Activated effector memory CD4-positive, alpha-beta T cell treated with anti-CD3 and anti-CD28 coated beads, Interleukin-2, amount 50 U/mL, for 16 hours (primary cell): ENCODE measurements around the gene NR3C2.

Experiments used
- DNase-seq: peaks from one replicate; pipeline ENCODE4 v3.0.0-alpha.2; 2020

NR3C2 gene

DNA sequence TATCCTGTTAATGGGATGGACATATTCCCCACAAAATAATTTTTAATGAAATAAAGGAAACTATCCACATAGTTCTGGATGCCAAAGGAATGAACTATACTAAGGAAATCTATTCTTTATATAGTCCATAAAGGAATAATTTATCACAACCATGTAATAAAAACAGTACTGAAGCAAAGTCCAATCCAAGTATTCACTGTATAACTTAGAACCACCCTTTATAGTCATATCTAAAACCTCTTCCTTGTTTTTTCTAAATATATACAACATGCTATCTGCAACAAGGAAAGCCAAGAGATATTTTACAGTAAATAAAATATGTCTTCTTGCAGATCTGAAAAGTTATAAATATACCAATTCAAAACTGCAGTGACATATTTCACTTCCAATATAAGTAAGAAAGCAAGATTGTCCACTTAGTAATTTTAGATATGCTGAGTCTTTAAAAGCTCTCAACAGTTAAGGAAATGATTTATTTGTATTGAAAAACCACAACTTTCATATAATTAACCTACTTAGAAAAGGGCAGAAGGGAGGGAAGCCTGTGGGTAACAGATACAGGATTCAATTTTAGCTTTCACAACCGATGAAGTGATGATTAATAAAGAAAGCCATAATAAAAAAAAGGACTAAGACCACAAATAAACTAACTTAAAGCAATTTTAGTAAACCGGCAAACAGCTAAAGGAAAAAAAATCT lies 8.0 kb downstream of the NR3C2 start:
- DNase-seq = no peak

DNA sequence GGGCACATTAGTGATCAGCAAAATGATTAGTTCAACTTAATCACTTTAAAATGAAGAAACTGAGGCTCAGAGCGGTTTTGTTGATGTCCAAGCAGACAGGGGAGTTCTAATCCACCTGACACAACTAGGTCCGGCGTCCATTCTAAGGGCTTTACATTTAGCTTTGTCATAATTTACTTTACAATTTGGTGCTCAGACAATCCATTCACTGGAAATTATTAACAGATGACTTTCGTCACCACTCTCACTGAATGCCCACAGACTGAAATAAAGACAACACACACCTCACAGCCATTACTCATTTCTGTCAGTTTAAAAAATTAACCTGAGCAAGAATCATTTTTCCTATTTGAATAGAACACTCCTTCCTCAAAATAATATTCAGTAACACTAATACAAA lies 10.8 kb downstream of the NR3C2 start:
- DNase-seq = no peak

DNA sequence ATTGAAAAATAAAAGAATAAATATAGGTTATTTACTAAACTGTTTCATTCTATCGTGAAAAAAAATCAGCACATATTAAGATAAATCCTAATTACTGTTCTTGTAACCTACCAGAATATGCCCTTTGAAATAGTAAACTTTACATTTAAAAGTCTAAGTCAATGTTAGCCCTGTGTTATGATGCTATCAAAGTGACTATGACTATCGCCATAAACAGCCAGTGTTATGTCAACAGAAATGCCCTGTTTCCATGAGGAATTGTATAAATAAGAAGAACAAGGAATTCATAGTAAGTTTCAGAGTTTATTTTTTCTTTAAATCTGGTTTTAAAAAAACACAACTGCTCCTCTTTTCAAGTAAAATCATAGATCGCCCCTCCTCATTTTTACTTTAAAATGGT lies 11.4 kb downstream of the NR3C2 start:
- DNase-seq = no peak

DNA sequence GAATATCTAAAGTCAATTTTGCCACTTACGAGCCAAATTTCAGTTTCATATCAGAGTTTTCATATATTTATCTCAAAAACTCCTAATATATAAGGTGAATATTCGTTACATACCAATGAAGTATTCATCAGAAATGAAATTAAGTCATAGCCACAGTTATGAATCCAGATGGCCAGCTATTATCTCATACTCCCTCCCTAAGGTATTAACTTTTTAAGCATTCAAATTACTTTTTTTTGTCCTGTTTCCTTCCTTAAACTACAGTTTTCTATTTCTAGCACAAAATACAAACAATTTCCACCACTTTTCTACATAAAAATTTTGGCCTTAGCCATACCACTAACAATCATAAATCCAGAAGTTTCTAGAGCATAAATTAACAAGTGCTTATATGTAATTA lies 13.0 kb downstream of the NR3C2 start:
- DNase-seq = no peak

DNA sequence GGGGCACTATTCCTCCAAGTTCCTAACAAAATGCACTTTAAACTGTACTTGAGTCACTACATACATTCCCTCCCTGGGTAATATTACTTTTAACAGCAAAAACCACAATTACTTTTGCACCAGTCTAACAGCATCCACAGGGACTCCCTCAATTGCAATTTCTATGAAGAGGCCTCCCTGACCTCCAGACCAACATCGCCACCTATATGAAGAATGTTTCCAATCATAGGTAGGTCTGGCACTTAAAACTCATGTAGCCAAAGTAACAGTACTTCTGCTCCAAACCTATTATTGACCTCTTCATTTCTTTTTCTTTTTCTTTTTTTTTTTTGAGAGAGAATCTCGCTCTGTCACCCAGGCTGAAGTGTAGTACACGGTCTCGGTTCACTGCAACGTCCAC lies 15.6 kb downstream of the NR3C2 start:
- DNase-seq = no peak

DNA sequence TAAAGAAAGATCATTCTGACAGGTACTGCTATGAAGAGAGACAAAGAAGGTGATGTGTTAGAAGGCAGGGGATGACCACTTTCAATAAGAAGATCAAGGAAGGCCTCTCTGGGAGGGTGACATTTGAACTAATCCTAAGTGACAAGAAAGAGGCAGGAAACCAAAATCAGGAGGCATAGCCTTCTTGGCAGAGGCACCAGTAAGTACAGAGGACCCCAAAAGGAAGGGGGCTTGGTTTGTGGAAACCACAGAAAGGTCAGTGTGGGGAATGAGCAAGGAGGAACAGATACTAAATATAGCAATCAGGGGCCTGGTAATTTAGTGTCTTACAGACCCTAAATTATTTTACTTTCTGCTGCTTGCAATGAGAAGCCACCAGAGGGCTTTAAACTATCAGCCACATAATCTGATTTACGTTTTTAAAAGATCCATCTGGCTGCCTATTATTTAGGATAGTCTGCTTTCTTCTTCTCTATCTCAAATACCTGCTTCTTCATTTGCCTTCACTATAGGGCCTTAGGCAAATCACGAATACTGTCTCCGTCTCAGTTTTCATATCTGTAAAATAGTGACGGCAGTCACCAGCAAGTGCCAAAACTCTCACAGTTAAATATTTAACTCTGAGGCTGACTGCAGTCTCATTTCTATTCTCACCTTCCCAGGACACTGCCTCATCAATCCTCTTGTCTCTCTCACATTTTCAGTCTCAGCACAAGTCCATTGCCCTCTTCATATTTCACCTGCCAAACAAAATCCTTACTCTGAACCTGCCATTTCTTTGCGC lies 16.7 kb downstream of the NR3C2 start:
- no peak for DNase-seq

DNA sequence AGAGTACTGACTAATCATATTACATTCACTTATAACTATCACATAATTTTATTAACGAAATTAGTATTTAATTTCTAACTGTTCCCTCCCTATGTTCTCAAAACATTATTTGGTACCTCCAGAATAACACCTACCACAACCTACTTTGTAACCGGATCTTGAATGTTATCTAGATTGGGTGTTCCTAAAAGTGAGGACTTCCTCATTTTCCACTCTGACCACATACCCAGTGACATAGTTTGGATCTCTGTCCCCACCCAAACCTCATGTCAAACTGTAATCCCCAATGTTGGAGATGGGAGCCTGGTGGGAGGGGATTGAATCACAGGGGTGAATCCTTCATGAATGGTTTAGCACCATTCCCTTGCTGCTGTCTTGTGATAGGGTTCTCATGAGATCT lies 21.8 kb downstream of the NR3C2 start:
- DNase-seq = no peak

DNA sequence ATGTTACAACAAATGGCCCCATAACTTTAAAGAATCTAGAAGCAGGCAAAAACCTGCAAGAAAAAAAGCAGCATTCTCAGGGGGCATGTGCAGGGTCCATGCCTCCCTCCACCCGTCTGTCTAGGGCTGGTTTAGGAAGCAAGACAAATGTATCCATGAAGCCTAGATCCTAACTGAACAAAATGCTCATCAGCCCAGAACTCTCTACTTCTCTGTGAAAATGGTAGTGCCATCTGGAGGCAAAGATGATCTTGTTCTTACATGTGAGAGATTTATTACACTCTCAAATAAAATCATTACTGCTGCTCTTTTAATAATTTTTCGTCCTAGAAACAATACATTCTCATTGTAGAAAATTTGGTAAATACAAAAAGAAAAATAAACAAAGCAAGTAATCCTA lies 26.7 kb downstream of the NR3C2 start:
- DNase-seq = no peak

DNA sequence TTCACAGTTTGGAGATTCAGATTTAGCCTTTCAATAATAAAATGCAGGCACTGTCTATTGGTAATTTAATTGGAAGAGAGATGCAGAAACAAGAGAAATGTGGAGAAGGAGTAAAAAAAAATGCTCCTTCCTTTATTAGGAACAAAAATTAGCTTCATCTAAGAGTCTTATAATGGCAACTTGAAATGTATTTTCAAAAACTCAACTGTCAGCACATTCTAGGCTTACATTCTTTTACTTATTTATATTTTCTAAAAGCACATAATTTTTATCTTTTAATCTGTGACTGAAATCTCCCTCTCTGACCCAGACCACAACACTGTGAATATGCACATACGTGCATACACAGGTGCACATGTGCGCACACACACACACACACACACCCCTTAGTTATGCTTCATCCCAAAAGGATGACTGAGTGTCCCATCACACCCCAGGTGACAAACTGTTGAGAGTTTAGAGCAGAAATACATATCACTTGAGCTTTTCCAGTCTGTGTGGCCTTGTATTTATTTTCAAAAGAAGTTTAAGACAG lies 29.7 kb downstream of the NR3C2 start:
- DNase-seq = no peak

DNA sequence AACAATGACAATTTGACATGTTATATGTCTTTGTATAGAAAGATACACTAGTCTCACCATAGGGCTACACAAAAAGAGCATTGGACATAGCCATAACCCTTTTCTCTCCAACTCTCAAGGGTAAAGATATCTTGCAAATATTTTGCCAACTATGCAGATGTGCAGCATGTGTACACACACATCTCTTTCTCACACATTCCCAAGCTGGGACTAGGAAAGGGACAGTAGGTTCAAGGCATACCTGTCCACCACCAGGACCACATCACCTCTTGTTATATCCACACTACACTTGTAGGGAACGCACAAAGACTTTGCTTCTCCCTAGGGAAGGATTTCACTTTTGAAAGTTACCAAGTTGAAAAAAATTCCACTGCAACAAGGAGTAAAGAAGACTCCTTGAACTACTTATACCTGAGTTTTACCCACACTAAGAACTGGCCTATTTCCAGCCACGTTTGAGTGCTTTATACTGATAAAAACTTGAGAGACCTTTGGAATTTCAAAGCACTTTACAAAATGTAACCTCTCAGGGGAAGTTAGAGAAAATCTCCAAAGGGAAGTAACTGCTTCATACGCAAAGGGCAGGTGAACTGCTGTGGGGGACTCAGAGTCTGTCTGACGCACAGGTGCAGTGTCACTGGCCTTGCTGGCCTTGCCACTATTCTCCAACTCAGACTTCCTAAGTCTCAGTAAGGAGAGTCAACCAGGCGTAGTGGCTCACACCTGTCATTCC lies 36.9 kb downstream of the NR3C2 start:
- no peak for DNase-seq

DNA sequence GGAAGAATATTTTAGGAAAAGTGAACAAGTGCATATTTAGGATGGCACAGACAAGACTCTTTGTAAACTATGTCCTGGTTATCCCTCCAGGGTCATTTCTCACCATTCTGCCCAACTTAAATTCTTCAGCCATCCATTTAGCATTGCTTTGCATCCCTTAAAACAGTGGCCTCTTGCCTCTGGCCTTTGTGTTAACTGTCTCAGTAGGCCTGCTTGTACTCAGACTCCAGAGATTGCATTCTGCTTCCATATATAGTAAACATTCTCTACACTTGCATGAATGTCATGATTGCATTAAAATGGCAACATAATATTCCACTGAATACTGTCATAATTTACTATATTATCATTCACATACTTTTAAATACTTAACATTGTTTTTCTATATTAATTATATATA lies 43.2 kb downstream of the NR3C2 start:
- DNase-seq = no peak

DNA sequence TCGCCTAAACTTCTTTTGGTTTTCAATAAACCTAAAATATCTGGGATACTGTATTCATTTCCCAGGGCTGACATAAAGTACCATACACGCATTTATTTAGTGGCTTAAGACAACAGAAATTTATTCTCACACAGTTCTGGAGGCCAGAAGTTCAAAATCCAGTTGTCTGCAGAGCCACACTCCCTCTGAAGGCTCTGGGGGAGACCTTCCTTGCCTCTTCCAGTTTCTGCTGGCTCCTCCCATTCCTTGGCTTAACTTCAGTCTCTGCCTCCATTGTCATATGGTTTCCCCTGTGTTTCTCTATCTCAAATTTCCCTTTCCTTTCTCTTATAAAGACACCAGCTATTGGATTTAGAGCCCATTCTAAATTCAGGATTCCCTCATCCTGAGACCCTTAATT lies 44.4 kb downstream of the NR3C2 start:
- DNase-seq = no peak

DNA sequence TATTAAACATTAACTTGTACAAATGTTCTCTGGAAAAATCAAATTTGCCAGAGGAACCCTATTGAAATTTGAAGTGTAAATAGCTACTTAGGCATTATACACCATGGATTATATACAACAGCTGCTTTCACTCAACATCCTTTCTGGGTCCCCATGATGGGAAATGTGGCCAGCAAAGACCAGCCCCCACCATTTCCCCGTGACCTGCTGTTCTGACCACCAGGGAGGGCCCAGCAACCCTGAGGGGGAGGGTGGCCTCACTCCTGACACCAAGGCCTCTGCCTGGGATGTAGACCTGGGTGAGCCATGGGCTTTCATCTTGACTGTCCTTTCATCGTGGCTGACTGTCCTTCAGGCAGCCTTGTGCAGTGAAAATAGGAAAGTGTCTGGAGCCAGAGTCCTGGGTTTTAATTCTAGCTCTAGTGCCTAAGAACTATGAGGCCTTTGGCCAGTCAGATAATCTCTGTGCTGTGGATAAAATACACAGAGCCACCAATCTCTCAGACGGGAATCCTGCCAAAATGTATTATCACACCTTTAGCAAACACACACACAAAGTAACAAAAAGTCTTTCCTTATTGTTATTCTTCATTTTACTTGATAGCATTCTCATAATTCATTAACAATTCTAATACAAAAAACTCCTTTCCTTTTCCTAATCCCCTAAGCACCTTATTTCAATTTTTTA lies 45.1 kb downstream of the NR3C2 start:
- no peak for DNase-seq

DNA sequence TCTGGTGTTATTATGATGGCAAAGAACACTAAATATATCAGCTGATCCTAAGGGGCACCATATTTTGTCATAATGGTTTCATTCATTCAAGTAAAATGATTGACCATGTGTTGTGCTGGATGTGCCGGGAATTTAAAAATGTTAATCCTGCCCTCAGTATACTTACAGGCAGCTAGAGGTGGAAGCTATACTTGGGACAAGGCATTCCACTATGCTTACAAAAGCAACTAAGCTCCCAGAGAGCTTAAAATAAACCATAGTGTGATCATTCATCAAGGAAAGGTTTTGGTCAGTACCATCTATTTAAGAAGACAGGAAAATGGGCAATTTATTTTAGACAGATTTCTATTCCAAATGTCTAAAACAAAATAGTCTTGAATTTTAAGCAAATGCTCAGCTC lies 46.4 kb downstream of the NR3C2 start:
- no peak for DNase-seq

DNA sequence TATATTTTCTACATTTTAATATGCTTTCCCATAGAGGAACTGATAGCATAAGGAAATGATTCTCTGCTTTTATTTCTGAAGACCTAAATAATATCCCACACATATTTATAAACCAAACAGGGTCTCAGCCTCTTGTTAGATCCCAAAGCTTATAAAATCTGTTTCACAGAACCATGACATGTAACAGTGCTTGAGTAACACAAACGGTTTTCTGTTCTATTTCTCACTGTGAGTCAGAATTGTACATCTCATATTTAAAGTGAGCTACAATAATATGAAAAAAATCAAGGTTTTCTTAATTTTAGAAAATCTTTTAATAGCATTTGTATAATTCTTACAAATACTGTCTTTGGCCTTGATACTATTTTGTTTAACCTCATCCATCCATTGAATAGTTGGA lies 51.2 kb downstream of the NR3C2 start:
- DNase-seq = no peak

DNA sequence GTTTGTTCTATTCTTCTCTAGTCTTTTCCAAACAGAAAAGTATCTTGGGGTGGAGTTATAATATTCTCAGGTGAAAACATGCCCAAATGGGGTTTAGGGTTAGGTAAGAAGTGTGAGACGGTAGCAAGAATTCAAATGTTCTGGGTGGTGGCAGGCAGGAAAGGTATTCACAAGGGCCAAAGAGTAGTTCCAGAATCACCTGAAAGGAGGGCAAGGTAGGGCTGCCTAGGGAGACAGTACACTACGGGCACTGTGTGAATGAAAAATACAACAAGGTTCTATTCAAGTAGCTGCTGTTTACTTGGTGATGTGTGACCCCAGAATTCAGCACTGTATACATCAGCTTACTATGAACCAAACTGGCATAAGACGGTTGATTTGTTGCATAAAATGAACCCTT lies 51.9 kb downstream of the NR3C2 start:
- no peak for DNase-seq

DNA sequence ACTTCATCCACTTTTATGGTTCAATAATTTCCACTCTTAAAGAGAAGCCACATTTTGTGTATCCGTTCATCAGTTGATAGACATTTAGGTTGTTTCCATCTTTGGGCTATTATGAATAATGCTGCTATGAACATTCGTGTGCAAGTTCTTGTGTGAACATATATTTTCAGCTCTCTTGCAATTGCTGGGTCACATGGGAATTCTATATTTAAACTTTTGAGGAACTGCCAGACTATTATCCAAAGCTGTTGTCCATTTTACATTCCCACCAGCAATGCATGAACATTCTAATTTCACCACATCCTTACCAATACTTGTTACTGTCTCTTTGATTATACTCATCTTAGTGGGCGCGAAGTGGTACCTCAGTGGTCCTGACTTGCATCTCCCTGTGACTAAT lies 61.9 kb downstream of the NR3C2 start:
- no peak for DNase-seq

DNA sequence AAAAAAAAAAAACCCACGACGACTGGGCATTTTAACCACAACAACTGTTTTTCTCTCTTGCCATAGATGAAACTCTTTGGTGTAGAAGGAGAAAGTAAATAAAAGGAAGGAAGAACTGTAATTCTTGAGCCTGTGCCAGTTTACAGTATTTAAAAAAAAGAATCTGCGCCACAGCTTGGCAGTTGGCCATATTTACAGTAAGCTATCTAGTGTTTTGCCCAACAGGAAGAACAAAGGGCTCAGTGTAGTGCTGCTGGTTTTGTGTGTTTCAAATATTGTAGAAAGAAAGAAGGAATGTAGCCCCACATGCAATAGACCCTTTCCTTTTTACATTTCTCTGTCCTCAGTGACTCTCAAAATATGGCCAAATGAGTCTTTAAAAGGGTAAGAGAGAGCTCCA lies 66.1 kb downstream of the NR3C2 start:
- DNase-seq = no peak

DNA sequence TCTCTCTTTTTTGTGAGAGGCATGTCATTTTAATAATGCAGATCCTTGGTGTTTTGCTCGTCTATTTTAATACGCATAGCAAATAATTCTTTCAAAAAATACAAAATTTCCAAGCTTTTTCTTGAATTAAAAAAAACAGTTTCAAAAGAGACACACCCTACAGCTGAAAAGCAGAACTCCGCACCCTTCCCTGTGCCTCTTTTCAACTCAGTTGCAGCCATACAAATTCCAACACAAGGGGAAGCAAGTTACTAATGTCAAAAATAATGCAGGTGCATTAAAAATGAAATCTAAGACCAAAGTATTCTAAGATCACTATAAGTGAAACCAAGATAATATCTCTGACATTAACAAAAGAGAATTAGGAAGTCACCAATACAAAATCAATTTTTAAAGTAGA lies 66.6 kb downstream of the NR3C2 start:
- DNase-seq = no peak

DNA sequence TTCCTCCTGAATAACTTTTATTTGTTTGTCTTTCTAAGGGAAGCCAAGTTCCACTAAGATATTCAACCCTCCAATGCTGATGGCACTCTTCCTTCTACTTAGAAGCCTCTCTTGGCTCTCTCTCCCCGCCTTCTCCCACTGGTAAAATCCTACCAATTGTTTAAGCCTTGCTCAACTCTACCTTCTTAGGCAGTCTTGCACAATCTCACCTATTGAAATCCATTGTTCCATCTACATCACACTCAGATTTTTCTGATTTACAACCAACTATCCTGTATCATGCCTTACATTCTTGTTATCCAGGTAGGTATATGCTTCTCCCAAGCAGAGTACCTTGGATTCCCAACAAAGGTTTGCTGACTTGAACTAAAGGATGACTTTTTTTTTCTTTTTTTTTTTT lies 69.1 kb downstream of the NR3C2 start:
- DNase-seq = no peak

DNA sequence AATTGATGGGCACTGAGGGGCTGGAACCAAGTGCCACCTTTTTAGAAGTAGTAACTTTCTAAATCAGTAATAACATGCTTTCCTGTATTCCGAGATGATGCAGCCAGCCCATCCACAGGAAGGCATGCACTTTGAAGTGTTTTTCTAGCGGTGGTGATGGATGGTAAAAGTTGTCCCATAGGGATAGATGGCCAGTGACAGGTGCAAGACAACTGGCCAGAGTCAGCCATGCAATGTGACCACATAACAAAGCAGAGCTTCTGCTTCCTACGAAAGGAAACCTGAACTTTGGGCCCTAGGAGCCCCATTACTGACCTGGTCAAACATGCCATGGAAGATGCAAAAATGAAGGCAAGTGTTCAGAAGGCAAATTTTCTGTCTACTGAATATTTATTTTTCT lies 72.3 kb downstream of the NR3C2 start:
- no peak for DNase-seq

DNA sequence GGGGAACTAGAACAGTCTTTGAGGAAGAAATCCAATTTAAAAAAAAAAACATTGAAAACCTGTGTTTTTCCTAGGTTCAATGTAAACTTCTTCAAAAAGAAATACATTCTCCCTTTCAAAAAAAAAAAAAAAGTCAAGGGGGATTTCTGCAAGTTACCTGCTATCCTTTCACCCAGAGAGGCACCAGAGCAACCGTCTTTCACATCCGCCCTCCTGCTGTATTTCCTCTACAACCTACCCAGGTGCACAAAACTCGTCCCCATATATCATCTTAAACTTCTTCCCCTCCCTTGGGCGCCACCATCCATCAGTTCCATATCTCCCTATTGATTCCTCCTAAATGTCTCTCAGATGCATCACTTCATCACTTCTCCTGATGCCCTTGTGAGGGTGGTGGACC lies 74.5 kb downstream of the NR3C2 start:
- no peak for DNase-seq

DNA sequence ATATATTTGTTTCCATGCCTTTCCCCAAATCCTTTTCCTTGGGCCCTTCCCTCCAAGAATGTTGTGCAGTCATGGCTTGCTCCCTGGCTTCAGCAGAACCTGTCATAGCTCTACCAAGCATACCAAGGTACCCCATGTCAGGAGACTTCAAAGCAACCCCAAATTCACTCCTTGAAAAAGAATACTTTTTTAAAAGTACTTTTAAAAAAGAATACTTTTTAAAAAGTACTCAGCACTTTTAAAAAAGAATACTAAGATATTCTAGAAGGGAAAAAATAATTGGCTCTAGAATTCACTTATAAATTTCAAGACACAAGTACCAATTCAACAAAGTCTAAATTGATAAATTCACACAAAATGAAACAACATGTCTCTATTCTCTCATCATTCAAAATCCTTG lies 76.0 kb downstream of the NR3C2 start:
- no peak for DNase-seq
